Right lobe of liver (tissue), 4 donors: ENCODE measurements around the gene IL13RA1.

Experiments used
- CTCF ChIP-seq, 4 donors: fragments of 200-600 bp in 3 of 4; fragments of 450-650 bp in 1 of 4; IDR thresholded peaks; one replicate each; pipeline versions ENCODE4 v1.5.1 to v1.8.0; 2016 to 2022; ENCODE audit warnings: antibody characterized with exemption in 4 of 4, mild to moderate bottlenecking in 2 of 4
- POLR2A ChIP-seq: fragments of 450-650 bp; IDR thresholded peaks from one replicate; pipeline ENCODE4 v1.6.1; 2017; ENCODE audit warnings: antibody characterized with exemption, mild to moderate bottlenecking
- donor health status: DM: no; HTN: no; CAD: no.
- donor health status: DM: no; HTN: no; CAD: no.
- donor health status: DM: no; HTN: yes; CAD: no.

- TF ChIP-seq CTCF (IDR thresholded peaks at IDR 0.05), result no peak
- TF ChIP-seq POLR2A, result no peak
These were observed 12.2 kb downstream of the IL13RA1 start for GRCh38 chrX:118739577-118739976.
